K562 (cell line): ENCODE measurements around the gene PHF14. TPM values are rescaled to one million over a fixed set of nuclear protein-coding genes. Genes with fewer than 3 reads are reported as not detected.

Experiments
- ATAC-seq: fragments of 200-7000 bp; cut with Tn5 transposase; 3 replicates; pipeline ENCODE4 v1.9.1; 2020; ENCODE audit warnings: moderate library complexity
- BruUV-seq: library from RNA; stranded (reverse); fragments of 400-500 nt; replicated peaks from 2 replicates; lab custom pipeline; 2021; lab: Mats Ljungman, UMichigan
- CTCF ChIA-PET: fragments of 300-600 bp; formaldehyde crosslinking; extraction: SDS; loops from one replicate; lab custom pipeline; 2021; ENCODE audit warnings: low intra/inter-chr PET ratio; lab: Yijun Ruan, JAX
- POLR2A ChIA-PET: fragments of 300-600, 350-650 bp; sonication (Branson Sonifier 250); formaldehyde crosslinking; extraction: SDS; loops from one replicate; lab custom pipeline; 2021; ENCODE audit warnings: antibody characterized with exemption, inconsistent platforms; lab: Yijun Ruan, JAX
- DNase-seq, 4 experiments: peaks; one replicate each; pipeline versions ENCODE4 v3.0.0 to v3.0.0-alpha.2; 2011 to 2018; ENCODE audit warnings: low spot score in 3 of 4, mixed read lengths in 3 of 4; ENCODE audit errors: extremely low read depth in 1 of 4
- FAIRE-seq: peaks from 2 replicates; lab custom pipeline; 2011; peaks lifted over from hg19 to GRCh38; lab: Jason Lieb, UNC
- H2AFZ ChIP-seq: 2 replicates; pipeline ENCODE4 v1.6.0; 2011; ENCODE audit warnings: low read depth, low read length, control low read depth, inconsistent platforms
- H3K27ac ChIP-seq: fragments of 200-600 bp; 3 replicates; pipeline ENCODE4 v1.8.0; 2011; ENCODE audit warnings: low read depth, mild to moderate bottlenecking, control low read depth, inconsistent platforms, low read length, moderate library complexity, mixed read lengths; ENCODE audit errors: extremely low read depth
- H3K27me3 ChIP-seq, 2 experiments: fragments of 300-600 bp in 1 of 2; 2 replicates in 1 of 2; 3 replicates in 1 of 2; pipeline versions ENCODE4 v1.6.0 to v1.8.0; 2011; ENCODE audit warnings: inconsistent platforms in 2 of 2, low read length in 2 of 2, mild to moderate bottlenecking in 1 of 2, mixed read lengths in 1 of 2, moderate library complexity in 1 of 2; ENCODE audit not compliant: control insufficient read depth in 2 of 2, insufficient read depth in 2 of 2
- H3K36me3 ChIP-seq: fragments of 300-600 bp; 3 replicates; pipeline ENCODE4 v1.8.0; 2011; ENCODE audit warnings: mild to moderate bottlenecking, low read length, inconsistent platforms; ENCODE audit not compliant: control insufficient read depth, insufficient read depth
- H3K4me1 ChIP-seq, 2 experiments: fragments of 200-600 bp in 1 of 2; replicated peaks in 1 of 2; 2 replicates in 1 of 2; 3 replicates in 1 of 2; pipeline versions ENCODE4 v1.5.1 to v1.8.0; 2011; ENCODE audit warnings: inconsistent platforms in 2 of 2, low read length in 2 of 2, mild to moderate bottlenecking in 1 of 2, mixed read lengths in 1 of 2, moderate library complexity in 1 of 2; ENCODE audit not compliant: control insufficient read depth in 2 of 2, insufficient read depth in 2 of 2
- H3K4me2 ChIP-seq: 2 replicates; pipeline ENCODE4 v1.6.1; 2011; ENCODE audit warnings: low read length, control low read depth, inconsistent platforms, mixed read lengths; ENCODE audit not compliant: insufficient read depth
- H3K4me3 ChIP-seq: fragments of 200-600 bp; sonication (generic), shearing (Covaris generic); 2 replicates; pipeline ENCODE4 v1.5.1; 2016; ENCODE audit warnings: control low read depth, inconsistent platforms
- H3K79me2 ChIP-seq: fragments of 200-600 bp; 3 replicates; pipeline ENCODE4 v1.8.0; 2011; ENCODE audit warnings: low read length, inconsistent platforms; ENCODE audit not compliant: control insufficient read depth, insufficient read depth
- H3K9ac ChIP-seq, 2 experiments: 2 replicates each; pipeline versions ENCODE4 v1.6.0 to v1.6.1; 2011; ENCODE audit warnings: low read depth in 2 of 2, low read length in 2 of 2, control low read depth in 1 of 2, inconsistent platforms in 1 of 2, mild to moderate bottlenecking in 1 of 2, mixed read lengths in 1 of 2; ENCODE audit not compliant: insufficient read depth in 1 of 2
- H3K9me1 ChIP-seq: one replicate; pipeline ENCODE4 v1.6.0; 2011; ENCODE audit warnings: inconsistent platforms, mild to moderate bottlenecking, low read length, moderate library complexity; ENCODE audit not compliant: control insufficient read depth, insufficient read depth
- H3K9me3 ChIP-seq: replicated peaks from 2 replicates; pipeline ENCODE4 v1.5.1; 2011; ENCODE audit warnings: low read depth, low read length, inconsistent platforms; ENCODE audit not compliant: control insufficient read depth, insufficient read depth
- H4K20me1 ChIP-seq: replicated peaks from 2 replicates; pipeline ENCODE4 v1.6.1; 2011; ENCODE audit warnings: low read length, inconsistent platforms, mixed read lengths; ENCODE audit not compliant: control insufficient read depth, insufficient read depth
- FOXO4 ChIP-seq: fragments of 450-650 bp; formaldehyde crosslinking; IDR thresholded peaks from 2 replicates; pipeline ENCODE4 v1.4.0; 2020; ENCODE audit warnings: mild to moderate bottlenecking, moderate library complexity
- IFI16 ChIP-seq: fragments of 250-450 bp; sonication (Bioruptor Pico); IDR thresholded peaks from 2 replicates; pipeline ENCODE4 v2.1.2; 2022; ENCODE audit warnings: mild to moderate bottlenecking, inconsistent platforms
- LEF1 ChIP-seq: fragments of 450-650 bp; IDR thresholded peaks from 2 replicates; pipeline ENCODE4 v1.6.1; 2016; ENCODE audit warnings: mild to moderate bottlenecking
- RBM34 ChIP-seq: fragments of 200-400 bp; formaldehyde crosslinking; IDR thresholded peaks from 2 replicates; pipeline ENCODE4 v1.6.1; 2018; ENCODE audit warnings: low read length, borderline replicate concordance; ENCODE audit not compliant: insufficient read depth
- SRF ChIP-seq, 2 experiments: fragments of 250-450, 450-650 bp in 1 of 2; sonication (Bioruptor Pico) in 1 of 2; sonication (generic) in 1 of 2; formaldehyde crosslinking; IDR thresholded peaks; 2 replicates each; pipeline versions ENCODE4 v1.5.0 to v1.5.1; 2020 to 2022; ENCODE audit warnings: mild to moderate bottlenecking in 1 of 2, missing genetic modification reagents in 1 of 2
- THRAP3 ChIP-seq: fragments of 450-650 bp; IDR thresholded peaks from 2 replicates; pipeline ENCODE4 v1.6.1; 2016; ENCODE audit warnings: mild to moderate bottlenecking, inconsistent platforms, borderline replicate concordance
- XRCC4 ChIP-seq: IDR thresholded peaks from one replicate; pipeline ENCODE4 v1.6.1; 2011; ENCODE audit not compliant: insufficient read depth, insufficient read length; ENCODE audit errors: extremely low read depth
- WGBS: fragments of 100-300 bp; shearing (Covaris generic); methylation state at CpG from one replicate; pipeline ENCODE4 v1.1.6; 2016; ENCODE audit warnings: low coverage, mixed read lengths; ENCODE audit not compliant: insufficient coverage; ENCODE audit errors: missing lambda C conversion rate; 5-methylcytosine and 5-hydroxymethylcytosine counted together
- in situ Hi-C: fragments of 300-500 bp; cut with MboI; formaldehyde crosslinking; loops from 4 replicates; pipeline ENCODE4 v1.15.0; 2018; ENCODE audit warnings: inconsistent platforms, mixed read lengths
- intact Hi-C: fragments of 100-400 bp; cut with micrococcal nuclease; formaldehyde crosslinking; loops from 2 replicates; pipeline ENCODE4 v1.14.2; 2022
- polyA plus RNA-seq, 8 experiments: library from polyadenylated mRNA; depleted of rRNA in 4 of 8; stranded (reverse) in 5 of 8; unstranded in 3 of 8; fragments of >200 nt; fragmentation: Nextera tagmentation in 2 of 8; fragmentation: Illumina TruSeq in 1 of 8; extraction: Ambion mirVana in 2 of 8; extraction: Trizol in 1 of 8; gene quantifications; 2 replicates each; pipeline versions ENCODE4 v1.2.1 to v1.2.3, GENCODE V29; 2011 to 2014; ENCODE audit warnings: inconsistent platforms in 1 of 8, missing spikeins in 1 of 8
- total RNA-seq, 7 experiments: library from RNA; depleted of rRNA in 6 of 7; stranded (reverse); fragments of >200 nt in 6 of 7; fragmentation: Illumina TruSeq in 2 of 7; extraction: Trizol in 2 of 7; gene quantifications; 2 replicates each; pipeline versions ENCODE4 v1.2.1 to v1.2.3, GENCODE V29; 2011 to 2021; ENCODE audit warnings: low replicate concordance in 1 of 7
- TF ChIP-seq, protein P1 (sequence below): fragments of 450-650 bp; IDR thresholded peaks from 2 replicates; pipeline ENCODE4 v1.6.1; 2018; ENCODE audit warnings: mild to moderate bottlenecking, low read depth; ENCODE audit not compliant: partially characterized antibody
- TF ChIP-seq, protein P2 (sequence below): sonication (generic); formaldehyde crosslinking; IDR thresholded peaks from 2 replicates; pipeline ENCODE4 v1.8.0; 2023; ENCODE audit warnings: mild to moderate bottlenecking, missing genetic modification reagents

Gene PHF14
- total and polyA plus RNA-seq, 9 of the 15 experiments (the other 6 are each of a cell fraction or from before 2014, with no cell fraction given), result 27.5 to 67.6 (median 41.4) TPM

DNA sequence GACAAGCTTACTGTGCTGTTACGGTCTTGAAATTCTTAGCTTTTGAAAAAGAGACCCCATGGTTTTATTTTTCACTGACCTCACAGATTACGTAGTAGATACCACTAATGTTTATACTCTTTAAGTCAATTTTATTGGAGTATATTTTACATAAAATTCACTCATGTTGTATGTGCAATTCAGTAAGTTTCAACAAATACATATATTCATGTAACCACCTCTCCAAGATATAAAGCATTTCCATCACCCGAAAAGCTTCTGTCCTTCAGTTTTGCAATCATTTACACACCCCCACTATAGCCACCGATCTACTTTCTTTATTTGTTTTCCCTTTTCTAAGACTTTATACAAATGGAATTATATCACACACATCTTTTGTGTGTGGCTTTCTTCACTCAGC lies 199.2 kb downstream of the PHF14 start:
- CTCF ChIA-PET, result no interaction called here
- no peaks in the 10 kb centered on the region for H3K9me1 ChIP-seq
- in situ Hi-C loops, result no loop called here
- H2AFZ ChIP-seq, result no peak overlapping the region
- no peak overlapping the region for H3K4me3 ChIP-seq
- 55% methylated on average over 4 of the region's 4 CpGs for WGBS
- no peak for FAIRE-seq
- no TSS peak for BruUV-seq
- ATAC-seq, result no peak
- POLR2A ChIA-PET, result interaction anchor here (1.0 kb wide), 1 partner anchor 10 kb away, joined by 3 read pairs; no protein-coding TSS in a partner anchor
- no peak overlapping the region for H3K27ac ChIP-seq
- H3K9me3 ChIP-seq, result no peaks in the 10 kb centered on the region
- no peaks in the 10 kb centered on the region for H3K27me3 ChIP-seq
- no peak overlapping the region for H3K4me2 ChIP-seq
- H3K79me2 ChIP-seq, result no peaks in the 10 kb centered on the region
- no peaks in the 10 kb centered on the region for H3K36me3 ChIP-seq
- intact Hi-C loops, result no loop called here
- no peak for DNase-seq
- H3K4me1 ChIP-seq, result no peaks in the 10 kb centered on the region
- no peaks in the 10 kb centered on the region for H4K20me1 ChIP-seq
- no peak overlapping the region for H3K9ac ChIP-seq
- TF ChIP-seq LEF1 (no peak), THRAP3 (no peak), XRCC4 (no peak)
- TF ChIP-seq, protein P1, sequence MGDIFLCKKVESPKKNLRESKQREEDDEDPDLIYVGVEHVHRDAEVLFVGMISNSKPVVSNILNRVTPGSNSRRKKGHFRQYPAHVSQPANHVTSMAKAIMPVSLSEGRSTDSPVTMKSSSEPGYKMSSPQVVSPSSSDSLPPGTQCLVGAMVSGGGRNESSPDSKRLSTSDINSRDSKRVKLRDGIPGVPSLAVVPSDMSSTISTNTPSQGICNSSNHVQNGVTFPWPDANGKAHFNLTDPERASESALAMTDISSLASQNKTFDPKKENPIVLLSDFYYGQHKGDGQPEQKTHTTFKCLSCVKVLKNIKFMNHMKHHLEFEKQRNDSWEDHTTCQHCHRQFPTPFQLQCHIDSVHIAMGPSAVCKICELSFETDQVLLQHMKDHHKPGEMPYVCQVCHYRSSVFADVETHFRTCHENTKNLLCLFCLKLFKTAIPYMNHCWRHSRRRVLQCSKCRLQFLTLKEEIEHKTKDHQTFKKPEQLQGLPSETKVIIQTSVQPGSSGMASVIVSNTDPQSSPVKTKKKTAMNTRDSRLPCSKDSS, result no peak

DNA sequence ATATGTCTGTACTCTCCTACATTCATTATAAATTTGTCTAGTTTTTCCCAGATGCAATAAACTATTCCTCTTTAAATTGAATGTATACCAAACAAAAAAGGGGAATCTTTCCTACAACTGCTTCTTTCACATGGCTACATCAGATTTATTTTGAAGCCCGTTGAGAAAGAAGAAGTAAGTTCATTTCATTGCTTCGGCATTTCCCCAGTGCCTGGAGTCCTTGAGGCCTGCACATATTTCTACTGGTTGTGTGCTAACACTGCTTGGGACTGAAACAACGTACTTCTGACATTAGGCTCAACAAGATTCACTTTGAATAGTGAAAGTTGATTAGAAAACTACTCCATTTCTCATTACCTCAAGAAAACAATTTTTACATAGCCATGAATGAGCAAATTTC lies 201.7 kb downstream of the PHF14 start:
- ChIA-PET CTCF (no interaction called here), POLR2A (interaction anchor here (0.8 kb wide), 1 partner anchor 12 kb away, joined by 3 read pairs; no protein-coding TSS in a partner anchor)
- H3K36me3 ChIP-seq, result no peaks in the 10 kb centered on the region
- no peaks in the 10 kb centered on the region for H3K4me1 ChIP-seq
- H3K9me3 ChIP-seq, result no peaks in the 10 kb centered on the region
- no peak overlapping the region for H2AFZ ChIP-seq
- H3K79me2 ChIP-seq, result no peaks in the 10 kb centered on the region
- intact Hi-C loops, result no loop called here
- FAIRE-seq (no peak), ATAC-seq (no peak), DNase-seq (no peak)
- no peaks in the 10 kb centered on the region for H4K20me1 ChIP-seq
- no peak overlapping the region for H3K9ac ChIP-seq
- no TSS peak for BruUV-seq
- H3K9me1 ChIP-seq, result no peaks in the 10 kb centered on the region
- H3K4me3 ChIP-seq, result no peak overlapping the region
- in situ Hi-C loops, result no loop called here
- no peaks in the 10 kb centered on the region for H3K27me3 ChIP-seq
- H3K4me2 ChIP-seq, result no peak overlapping the region
- H3K27ac ChIP-seq, result no peak overlapping the region
- 6% methylated on average over 3 of the region's 3 CpGs for WGBS
- TF ChIP-seq RBM34 (no peak), SRF (CRISPR knock-in tag; IDR thresholded peaks at IDR 0.05) (no peak), FOXO4 (CRISPR knock-in tag) (no peak), IFI16 (CRISPR knock-in tag) (no peak)
- TF ChIP-seq, protein P2, sequence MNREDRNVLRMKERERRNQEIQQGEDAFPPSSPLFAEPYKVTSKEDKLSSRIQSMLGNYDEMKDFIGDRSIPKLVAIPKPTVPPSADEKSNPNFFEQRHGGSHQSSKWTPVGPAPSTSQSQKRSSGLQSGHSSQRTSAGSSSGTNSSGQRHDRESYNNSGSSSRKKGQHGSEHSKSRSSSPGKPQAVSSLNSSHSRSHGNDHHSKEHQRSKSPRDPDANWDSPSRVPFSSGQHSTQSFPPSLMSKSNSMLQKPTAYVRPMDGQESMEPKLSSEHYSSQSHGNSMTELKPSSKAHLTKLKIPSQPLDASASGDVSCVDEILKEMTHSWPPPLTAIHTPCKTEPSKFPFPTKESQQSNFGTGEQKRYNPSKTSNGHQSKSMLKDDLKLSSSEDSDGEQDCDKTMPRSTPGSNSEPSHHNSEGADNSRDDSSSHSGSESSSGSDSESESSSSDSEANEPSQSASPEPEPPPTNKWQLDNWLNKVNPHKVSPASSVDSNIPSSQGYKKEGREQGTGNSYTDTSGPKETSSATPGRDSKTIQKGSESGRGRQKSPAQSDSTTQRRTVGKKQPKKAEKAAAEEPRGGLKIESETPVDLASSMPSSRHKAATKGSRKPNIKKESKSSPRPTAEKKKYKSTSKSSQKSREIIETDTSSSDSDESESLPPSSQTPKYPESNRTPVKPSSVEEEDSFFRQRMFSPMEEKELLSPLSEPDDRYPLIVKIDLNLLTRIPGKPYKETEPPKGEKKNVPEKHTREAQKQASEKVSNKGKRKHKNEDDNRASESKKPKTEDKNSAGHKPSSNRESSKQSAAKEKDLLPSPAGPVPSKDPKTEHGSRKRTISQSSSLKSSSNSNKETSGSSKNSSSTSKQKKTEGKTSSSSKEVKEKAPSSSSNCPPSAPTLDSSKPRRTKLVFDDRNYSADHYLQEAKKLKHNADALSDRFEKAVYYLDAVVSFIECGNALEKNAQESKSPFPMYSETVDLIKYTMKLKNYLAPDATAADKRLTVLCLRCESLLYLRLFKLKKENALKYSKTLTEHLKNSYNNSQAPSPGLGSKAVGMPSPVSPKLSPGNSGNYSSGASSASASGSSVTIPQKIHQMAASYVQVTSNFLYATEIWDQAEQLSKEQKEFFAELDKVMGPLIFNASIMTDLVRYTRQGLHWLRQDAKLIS (CRISPR knock-in tag), result no peak
